Stimulated activated effector memory CD8-positive, alpha-beta T cell treated with anti-CD3 and anti-CD28 coated beads, Interleukin-12 subunit alpha, Interleukin-12 subunit beta, amount 100 ng/mL, for 72 hours (primary cell): ENCODE results near the gene TRAP1.

Source experiments
- ATAC-seq: fragments of 150-1000 bp; cut with Tn5 transposase; 2 replicates; pipeline ENCODE4 v1.10.0; 2021
- DNase-seq, 2 donors: peaks; one replicate each; pipeline ENCODE4 v3.0.0; 2021 to 2022; ENCODE audit warnings: low spot score in 2 of 2
- H3K27ac Mint-ChIP-seq: one replicate; pipeline ENCODE4 v1.8.0; 2022; ENCODE audit warnings: mild to moderate bottlenecking, mixed read lengths
- H3K36me3 Mint-ChIP-seq: one replicate; pipeline ENCODE4 v1.8.0; 2022; ENCODE audit warnings: mild to moderate bottlenecking, mixed read lengths
- H3K4me1 Mint-ChIP-seq: one replicate; pipeline ENCODE4 v1.8.0; 2022; ENCODE audit warnings: mixed read lengths
- H3K4me3 Mint-ChIP-seq: one replicate; pipeline ENCODE4 v1.8.0; 2022; ENCODE audit warnings: mild to moderate bottlenecking, mixed read lengths
- H3K9me3 Mint-ChIP-seq: one replicate; pipeline ENCODE4 v1.8.0; 2022; ENCODE audit warnings: mixed read lengths

TRAP1 gene

GRCh38 chr16:3744018-3744417 is 26.7 kb upstream of the TRAP1 start:
- Mint-ChIP-seq H3K36me3 (peaks cover 100% of the 10 kb centered on the region), H3K4me3 (no peak overlapping the region), H3K9me3 (no peaks in the 10 kb centered on the region), H3K4me1 (no peaks in the 10 kb centered on the region), H3K27ac (no peak overlapping the region)
- DNase-seq (no peak), ATAC-seq (no peak)

GRCh38 chr16:3740934-3741333 is 23.6 kb upstream of the TRAP1 start:
- Mint-ChIP-seq H3K4me3 (no peak overlapping the region), H3K4me1 (peaks cover 11% of the 10 kb centered on the region), H3K9me3 (no peaks in the 10 kb centered on the region), H3K36me3 (peaks cover 100% of the 10 kb centered on the region), H3K27ac (no peak overlapping the region)
- ATAC-seq (no peak), DNase-seq (no peak)

GRCh38 chr16:3740186-3740585 is 22.9 kb upstream of the TRAP1 start:
- H3K36me3 Mint-ChIP-seq: peaks cover 100% of the 10 kb centered on the region
- H3K4me3 Mint-ChIP-seq: no peak overlapping the region
- no peak overlapping the region for H3K27ac Mint-ChIP-seq
- DNase-seq (no peak), ATAC-seq (no peak)
- peaks cover 15% of the 10 kb centered on the region for H3K4me1 Mint-ChIP-seq
- H3K9me3 Mint-ChIP-seq: no peaks in the 10 kb centered on the region

- Mint-ChIP-seq H3K36me3 (peaks cover 100% of the 10 kb centered on the region), H3K27ac (peak overlapping the region; percentile 48), H3K9me3 (no peaks in the 10 kb centered on the region), H3K4me1 (peaks cover 20% of the 10 kb centered on the region), H3K4me3 (no peak overlapping the region)
- DNase-seq (no peak), ATAC-seq (no peak)
These were observed 22.3 kb upstream of the TRAP1 start for GRCh38 chr16:3739636-3740035.

GRCh38 chr16:3738541-3738940 is 21.2 kb upstream of the TRAP1 start:
- H3K27ac Mint-ChIP-seq: peak overlapping the region; percentile 48
- ATAC-seq: no peak
- DNase-seq: no peak
- peaks cover 100% of the 10 kb centered on the region for H3K36me3 Mint-ChIP-seq
- peaks cover 20% of the 10 kb centered on the region for H3K4me1 Mint-ChIP-seq
- H3K9me3 Mint-ChIP-seq: no peaks in the 10 kb centered on the region
- no peak overlapping the region for H3K4me3 Mint-ChIP-seq

- DNase-seq (no peak), ATAC-seq (no peak)
- H3K4me1 Mint-ChIP-seq: peaks cover 20% of the 10 kb centered on the region
- H3K27ac Mint-ChIP-seq: peak overlapping the region; percentile 48
- peaks cover 100% of the 10 kb centered on the region for H3K36me3 Mint-ChIP-seq
- no peak overlapping the region for H3K4me3 Mint-ChIP-seq
- H3K9me3 Mint-ChIP-seq: no peaks in the 10 kb centered on the region
These were observed 20.8 kb upstream of the TRAP1 start for GRCh38 chr16:3738128-3738527.

- Mint-ChIP-seq H3K9me3 (no peaks in the 10 kb centered on the region), H3K27ac (peak overlapping the region; percentile 3), H3K4me1 (peaks cover 20% of the 10 kb centered on the region), H3K4me3 (no peak overlapping the region), H3K36me3 (peaks cover 100% of the 10 kb centered on the region)
- DNase-seq: no peak
- ATAC-seq: no peak
These were observed 19.9 kb upstream of the TRAP1 start for GRCh38 chr16:3737181-3737580.

- peaks cover 99% of the 10 kb centered on the region for H3K36me3 Mint-ChIP-seq
- peaks cover 20% of the 10 kb centered on the region for H3K4me1 Mint-ChIP-seq
- DNase-seq (no peak), ATAC-seq (no peak)
- no peak overlapping the region for H3K4me3 Mint-ChIP-seq
- peak overlapping the region; percentile 83 for H3K27ac Mint-ChIP-seq
- no peaks in the 10 kb centered on the region for H3K9me3 Mint-ChIP-seq
These were observed 18.8 kb upstream of the TRAP1 start for GRCh38 chr16:3736116-3736515.

GRCh38 chr16:3735541-3735940 is 18.2 kb upstream of the TRAP1 start:
- peak overlapping the region; percentile 83 for H3K27ac Mint-ChIP-seq
- H3K9me3 Mint-ChIP-seq: no peaks in the 10 kb centered on the region
- ATAC-seq (no peak), DNase-seq (no peak)
- peaks cover 20% of the 10 kb centered on the region for H3K4me1 Mint-ChIP-seq
- H3K36me3 Mint-ChIP-seq: peaks cover 99% of the 10 kb centered on the region
- no peak overlapping the region for H3K4me3 Mint-ChIP-seq

GRCh38 chr16:3734758-3735221 is 17.5 kb upstream of the TRAP1 start:
- Mint-ChIP-seq H3K9me3 (no peaks in the 10 kb centered on the region), H3K36me3 (peaks cover 99% of the 10 kb centered on the region), H3K4me3 (no peak overlapping the region), H3K4me1 (peaks cover 26% of the 10 kb centered on the region), H3K27ac (peak overlapping the region; percentile 78)
- DNase-seq (no peak), ATAC-seq (no peak)

- H3K9me3 Mint-ChIP-seq: no peaks in the 10 kb centered on the region
- ATAC-seq: no peak
- H3K4me1 Mint-ChIP-seq: peaks cover 26% of the 10 kb centered on the region
- peaks cover 99% of the 10 kb centered on the region for H3K36me3 Mint-ChIP-seq
- H3K4me3 Mint-ChIP-seq: no peak overlapping the region
- DNase-seq: no peak
- H3K27ac Mint-ChIP-seq: peak overlapping the region; percentile 78
These were observed 16.9 kb upstream of the TRAP1 start for GRCh38 chr16:3734084-3734757.

- Mint-ChIP-seq H3K4me3 (no peak overlapping the region), H3K36me3 (peaks cover 96% of the 10 kb centered on the region)
These were observed 14.8 kb upstream of the TRAP1 start for GRCh38 chr16:3732171-3732570.

GRCh38 chr16:3731126-3731935 is 14.0 kb upstream of the TRAP1 start:
- Mint-ChIP-seq H3K27ac (peak overlapping the region; percentile 12), H3K4me3 (no peak overlapping the region), H3K4me1 (peaks cover 19% of the 10 kb centered on the region), H3K36me3 (peaks cover 92% of the 10 kb centered on the region), H3K9me3 (no peaks in the 10 kb centered on the region)
- DNase-seq: no peak
- no peak for ATAC-seq

More at GRCh38 chr16:3732171-3732570, 14.8 kb upstream of the TRAP1 start:
- Mint-ChIP-seq H3K9me3 (no peaks in the 10 kb centered on the region), H3K27ac (peak overlapping the region; percentile 12), H3K4me1 (peaks cover 26% of the 10 kb centered on the region)
- no peak for DNase-seq
- ATAC-seq: no peak

- Mint-ChIP-seq H3K36me3 (peaks cover 83% of the 10 kb centered on the region), H3K27ac (no peak overlapping the region), H3K4me1 (peaks cover 11% of the 10 kb centered on the region), H3K4me3 (no peak overlapping the region), H3K9me3 (no peaks in the 10 kb centered on the region)
- no peak for DNase-seq
- ATAC-seq: no peak
These were observed 13.1 kb upstream of the TRAP1 start for GRCh38 chr16:3730161-3731125.
